NOMO-1 (cell line): ENCODE measurements around the gene TRAPPC5.

Source experiments
- DNase-seq, 2 experiments: peaks; one replicate each; lab custom pipeline; 2025; ENCODE audit not compliant: unreplicated experiment in 2 of 2; lab: John Stamatoyannopoulos, UW

The TRAPPC5 gene

DNA sequence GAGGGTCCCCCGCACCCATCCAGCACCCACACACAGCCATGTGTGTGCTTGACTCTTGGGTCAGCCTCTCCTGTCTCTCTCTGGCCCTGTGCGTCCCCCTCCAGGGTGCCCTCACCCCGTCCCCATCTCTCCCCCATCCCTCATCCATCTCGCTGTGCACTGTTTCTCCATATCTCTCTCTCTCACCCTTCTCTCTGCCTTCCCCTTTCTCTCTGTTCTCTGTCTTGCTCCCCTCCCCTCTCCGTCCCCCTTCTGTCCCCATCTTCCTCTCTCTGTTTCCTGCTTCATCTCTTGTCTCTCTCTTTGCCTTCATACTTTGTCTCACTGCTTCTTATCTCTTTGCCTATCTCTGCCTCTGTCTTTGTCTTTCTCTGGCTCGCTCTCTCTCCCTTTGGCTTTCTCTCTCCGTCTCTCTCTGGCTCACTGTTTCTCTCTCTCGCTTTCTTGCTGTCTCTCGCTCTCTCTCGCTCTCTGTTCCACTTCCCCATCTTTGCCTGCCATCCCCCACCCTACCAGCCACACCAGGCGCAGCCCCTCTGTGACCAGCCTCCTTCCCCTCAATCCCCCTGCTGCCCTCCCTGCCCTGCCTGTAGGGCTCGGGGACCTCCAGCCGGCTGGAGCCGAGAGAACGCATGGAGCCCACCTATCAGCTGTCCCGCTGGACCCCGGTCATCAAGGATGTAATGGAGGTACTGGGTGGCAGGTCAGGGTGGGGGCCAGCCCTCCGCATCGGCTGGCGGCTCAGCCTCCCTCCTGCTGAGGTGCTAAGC lies 34.8 kb upstream of the TRAPPC5 start:
- peak; percentile 71 to 77 for DNase-seq

DNA sequence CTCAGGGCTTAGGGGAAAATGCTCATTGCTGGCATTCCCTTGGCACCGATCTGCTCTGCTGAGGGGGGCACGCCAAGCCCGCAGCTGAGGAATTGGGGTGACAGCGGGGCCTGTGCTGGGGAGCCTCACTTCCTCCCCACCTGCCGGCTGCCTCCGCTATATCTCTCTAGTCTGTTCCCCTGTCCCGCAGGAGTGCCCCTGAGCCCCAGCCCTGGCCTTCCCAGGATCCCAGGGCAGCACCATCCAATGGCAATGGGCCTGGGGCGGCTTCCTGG lies 34.3 kb upstream of the TRAPPC5 start:
- no peak for DNase-seq

DNA sequence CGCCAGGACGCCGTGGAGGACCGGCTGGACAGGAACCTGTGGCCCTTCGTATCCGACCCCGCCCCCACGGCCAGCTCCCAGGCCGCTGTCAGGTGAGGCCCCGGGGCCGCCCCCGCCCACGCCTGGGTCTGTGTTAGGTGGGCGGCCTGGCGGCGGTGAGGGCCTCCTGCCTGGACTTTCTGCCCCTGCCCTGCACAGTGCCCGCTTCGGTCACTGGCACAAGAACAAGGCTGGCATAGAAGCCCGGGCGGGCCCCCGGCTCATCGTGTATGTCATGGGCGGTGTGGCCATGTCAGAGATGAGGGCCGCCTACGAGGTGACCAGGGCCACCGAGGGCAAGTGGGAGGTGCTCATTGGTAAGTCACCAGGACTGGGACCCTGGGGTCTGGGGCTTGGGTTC lies 33.5 kb upstream of the TRAPPC5 start:
- no peak for DNase-seq

DNA sequence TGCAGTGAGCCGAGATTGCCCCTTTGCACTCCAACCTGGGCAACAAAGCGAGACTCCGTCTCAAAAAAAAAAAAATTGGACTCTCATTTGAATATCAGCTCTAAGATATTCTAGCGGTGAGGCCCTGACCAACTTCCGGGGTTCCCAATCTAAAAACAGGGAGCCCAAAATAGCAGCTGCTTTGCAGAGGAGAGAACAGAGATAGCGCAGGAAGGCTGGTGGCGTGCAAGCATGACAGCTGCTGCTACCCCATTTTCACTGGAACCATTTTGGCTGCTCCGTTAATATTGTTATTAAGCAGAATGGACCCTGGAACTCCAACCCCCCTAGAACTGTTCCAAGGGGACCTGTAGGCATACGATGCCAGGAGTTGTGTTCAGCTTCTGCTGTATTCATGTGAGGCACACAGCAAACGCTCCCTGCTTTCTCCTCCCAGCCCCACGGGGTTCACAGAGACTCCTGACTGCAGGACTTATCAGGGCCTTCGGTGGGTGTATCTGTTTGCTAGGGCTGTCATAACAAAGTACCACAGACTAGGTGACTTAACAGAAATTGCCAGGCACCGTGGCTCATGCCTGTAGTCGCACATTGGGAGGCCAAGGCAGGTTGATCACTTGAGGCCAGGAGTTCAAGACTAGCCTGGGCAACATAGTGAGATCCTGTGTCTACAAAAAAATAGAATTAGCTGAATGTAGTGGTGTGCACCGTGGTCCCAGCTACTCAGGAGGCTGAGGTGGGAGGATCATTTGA lies 32.2 kb upstream of the TRAPPC5 start:
- DNase-seq = no peak

DNA sequence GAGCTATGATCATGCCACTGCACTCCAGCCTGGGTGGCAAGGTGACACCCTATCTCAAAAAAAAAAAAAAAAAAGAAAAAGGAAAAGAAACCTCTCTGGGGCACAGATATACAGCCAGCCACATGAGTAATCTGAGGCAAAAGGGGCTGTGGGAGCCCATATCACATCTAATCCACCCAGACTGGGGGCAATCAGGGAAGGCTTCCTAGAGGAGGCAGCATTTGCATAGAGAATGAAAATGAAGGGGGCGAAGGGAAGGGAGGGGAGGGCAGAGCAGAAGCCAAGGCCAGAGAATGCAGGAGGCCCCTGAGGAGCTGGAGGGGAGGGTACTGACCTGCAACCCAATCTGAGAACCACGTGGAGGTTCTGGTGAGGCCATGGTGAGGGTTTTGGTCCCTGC lies 30.5 kb upstream of the TRAPPC5 start:
- no peak for DNase-seq

DNA sequence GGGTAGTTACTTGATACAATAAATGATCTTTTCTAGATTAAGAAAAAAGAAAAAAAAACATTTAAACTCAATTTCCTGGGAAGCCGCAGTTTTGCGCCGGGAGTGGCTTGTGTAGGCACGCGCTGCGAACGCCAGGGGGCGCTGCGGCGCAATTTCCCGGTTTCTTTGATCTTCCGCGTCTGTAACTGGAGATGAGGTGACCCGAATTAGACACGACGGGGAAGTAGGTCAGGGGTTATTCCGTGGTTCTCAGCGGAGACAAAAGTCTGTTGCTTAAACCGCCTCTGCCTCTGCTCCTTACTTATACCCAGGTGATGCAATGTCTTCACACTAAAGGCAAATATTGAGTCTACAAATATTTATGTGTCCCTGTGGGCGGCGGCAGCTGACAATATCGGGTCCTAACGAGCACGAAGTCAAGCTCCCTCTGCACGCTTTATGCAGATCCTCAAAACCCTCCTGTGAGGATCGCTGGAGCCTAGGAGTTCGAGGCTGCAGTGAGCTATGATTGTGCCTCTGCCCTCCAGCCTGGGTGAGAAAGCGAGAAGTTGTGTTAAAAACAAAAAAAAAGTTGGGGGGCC lies 28.5 kb upstream of the TRAPPC5 start:
- DNase-seq = peak; percentile 91 to 99

DNA sequence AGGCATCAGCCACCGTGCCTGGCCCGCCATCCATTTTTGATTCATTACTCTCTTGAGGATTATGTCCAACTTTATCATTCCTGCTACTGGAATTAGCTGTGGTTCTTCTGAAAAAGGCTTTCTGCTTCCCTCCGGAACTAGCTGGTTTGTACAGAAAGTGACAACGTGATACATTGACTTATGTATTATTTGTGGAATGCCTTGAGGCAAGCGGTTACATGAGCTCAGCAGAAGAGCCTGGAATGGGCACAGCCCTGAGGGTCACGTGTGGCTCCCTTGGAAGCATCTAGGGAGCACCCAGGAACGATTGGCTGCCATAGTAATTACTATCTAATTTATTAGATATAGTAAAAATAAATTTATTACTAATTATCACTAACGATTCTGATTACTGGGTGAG lies 26.2 kb upstream of the TRAPPC5 start:
- DNase-seq = no peak

DNA sequence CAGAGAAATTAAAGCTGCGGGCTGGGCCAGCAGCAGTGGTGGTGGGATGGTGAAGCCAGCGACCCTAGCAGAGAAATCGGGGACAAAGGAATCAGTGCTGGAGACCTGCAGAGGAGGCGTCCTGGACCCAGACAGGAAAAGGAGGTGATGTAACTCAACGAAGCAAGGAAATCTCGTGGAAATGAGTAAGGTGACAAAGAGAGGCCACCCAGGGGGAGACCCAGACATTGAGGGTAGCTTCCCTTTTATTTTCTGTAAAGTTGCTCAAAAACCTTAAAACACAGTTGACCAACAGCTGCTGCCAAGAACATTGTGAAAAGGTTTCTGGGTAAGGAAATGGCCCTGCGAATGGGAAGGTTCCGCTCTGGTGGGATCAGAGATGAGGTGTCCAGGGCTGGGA lies 25.1 kb upstream of the TRAPPC5 start:
- peak; percentile 86 to 93 for DNase-seq

DNA sequence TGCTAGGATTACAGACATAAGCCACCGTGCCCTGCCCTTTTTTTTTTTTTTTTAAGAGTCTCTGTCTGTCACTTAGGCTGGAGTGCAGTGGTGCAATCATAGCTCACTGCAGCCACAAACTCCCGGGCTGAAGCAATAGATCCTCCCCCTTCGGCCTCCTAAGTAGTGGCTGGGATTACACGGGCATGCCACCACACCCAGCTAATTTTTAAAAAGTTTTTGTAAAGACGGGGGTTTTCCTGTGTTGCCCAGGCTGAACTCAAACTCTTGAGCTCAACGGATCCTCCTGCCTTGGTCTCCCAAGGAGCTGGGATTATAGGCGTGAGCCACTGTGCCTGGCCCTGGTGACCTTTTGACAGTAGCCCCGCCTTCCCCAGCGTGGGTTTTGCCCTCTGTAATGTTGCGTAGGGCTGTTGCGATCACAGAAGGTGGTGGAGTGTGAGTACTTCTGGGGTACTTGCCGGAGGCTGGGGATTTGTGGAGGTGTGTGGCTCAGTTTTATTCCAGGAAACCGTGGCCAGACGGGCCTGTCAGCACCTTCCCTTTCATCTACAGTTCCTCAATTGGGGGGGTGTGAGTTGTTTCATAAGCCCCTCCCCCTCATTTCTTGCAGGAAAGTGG lies 23.4 kb upstream of the TRAPPC5 start:
- peak; percentile 86 to 91 for DNase-seq

DNA sequence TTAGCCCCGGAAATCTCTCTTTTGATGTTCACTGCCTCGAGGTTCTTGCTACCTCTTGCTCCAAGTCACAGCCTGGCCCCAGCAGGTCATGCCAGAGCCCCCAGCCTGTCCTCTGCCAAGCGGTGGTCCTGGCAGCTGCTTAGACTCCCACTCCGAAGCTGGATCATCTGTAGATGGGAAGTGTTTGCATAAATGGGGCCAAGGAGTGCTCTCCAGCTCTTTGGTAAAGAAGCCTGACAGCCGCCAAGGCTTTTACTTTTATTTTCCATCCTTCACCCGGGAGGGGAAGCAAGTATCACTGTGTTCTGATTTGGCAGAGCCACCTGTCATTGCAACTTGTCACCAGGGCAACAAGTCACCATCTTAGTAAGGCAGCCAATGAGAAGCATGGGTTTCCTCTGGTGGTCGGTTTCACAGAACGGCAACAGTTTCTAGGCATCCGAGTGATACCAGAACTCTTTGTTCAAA lies 22.4 kb upstream of the TRAPPC5 start:
- peak in 1 of 2 experiments; percentile 48 for DNase-seq

DNA sequence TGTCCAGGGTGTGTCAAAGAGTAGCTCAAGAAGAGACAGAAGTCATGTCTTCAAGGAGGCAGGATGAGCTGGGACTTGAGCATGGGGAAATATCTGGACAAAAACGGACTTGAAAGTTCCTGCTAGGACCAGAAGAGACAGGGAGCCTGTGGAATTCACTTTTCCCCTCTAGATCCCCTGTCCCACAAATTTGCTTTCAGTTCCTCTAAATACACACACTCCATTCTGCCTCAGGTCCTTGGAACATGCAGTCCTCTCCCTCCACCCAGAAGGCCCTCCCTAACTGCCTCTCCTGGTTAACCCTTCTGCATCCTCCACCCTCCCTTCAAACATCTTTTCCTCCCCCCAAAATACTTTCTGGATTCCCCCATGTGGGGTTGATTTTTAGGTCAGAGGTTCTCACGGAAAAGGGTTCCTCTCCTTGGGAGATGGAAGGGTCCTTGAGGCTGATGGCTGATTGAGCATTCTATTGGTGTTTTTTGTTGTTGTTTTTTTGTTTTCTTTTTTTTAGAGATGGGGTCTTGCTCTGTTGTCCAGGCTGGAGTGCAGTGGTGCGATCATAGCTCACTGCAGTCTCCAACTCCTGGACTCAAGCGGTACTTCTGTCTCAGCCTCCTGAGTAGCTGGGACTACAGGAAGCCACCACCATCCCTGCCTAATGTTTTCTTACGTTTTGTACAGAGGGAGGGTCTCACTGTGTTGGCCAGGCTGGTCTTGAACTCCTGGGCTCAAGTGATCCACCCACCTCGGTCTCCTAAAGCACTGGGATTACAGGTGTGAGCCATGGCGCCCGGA lies 18.7 kb upstream of the TRAPPC5 start:
- no peak for DNase-seq

DNA sequence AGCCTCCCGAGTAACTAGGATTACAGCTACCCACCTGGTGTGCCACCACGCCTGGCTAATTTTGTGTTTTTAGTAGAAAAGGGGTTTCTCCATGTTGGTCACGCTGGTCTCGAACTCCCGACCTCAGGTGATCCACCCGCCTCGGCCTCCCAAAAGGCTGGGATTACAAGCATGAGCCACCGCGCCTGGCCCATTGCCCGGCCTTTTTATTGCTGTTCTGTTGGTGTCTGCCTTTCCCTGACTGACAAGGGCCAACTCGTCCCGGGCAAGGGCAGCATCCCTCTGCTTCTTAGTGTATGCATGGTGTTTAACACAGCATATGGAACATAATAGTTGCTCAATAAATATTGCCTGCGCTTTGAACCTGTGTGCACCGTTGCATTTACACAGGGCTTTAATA lies 18.0 kb upstream of the TRAPPC5 start:
- no peak for DNase-seq

DNA sequence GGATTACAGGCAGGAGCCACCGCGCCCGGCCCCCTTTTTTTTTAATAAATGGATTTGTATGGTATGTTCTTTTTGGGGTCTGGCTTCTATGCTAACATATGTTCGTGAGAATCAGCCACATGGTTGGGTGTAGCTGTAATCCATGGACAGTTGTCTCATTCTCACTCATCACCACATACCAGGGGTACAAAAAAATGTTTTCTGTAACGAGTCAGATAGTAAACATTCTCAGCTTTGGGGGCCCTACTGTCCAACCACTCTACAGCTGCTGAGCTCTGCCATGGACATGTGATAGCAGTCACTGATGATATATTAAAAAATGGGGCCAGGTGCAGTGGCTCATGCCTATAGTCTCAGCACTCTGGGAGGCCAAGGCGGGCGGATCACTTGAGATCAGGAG lies 16.9 kb upstream of the TRAPPC5 start:
- DNase-seq = no peak

DNA sequence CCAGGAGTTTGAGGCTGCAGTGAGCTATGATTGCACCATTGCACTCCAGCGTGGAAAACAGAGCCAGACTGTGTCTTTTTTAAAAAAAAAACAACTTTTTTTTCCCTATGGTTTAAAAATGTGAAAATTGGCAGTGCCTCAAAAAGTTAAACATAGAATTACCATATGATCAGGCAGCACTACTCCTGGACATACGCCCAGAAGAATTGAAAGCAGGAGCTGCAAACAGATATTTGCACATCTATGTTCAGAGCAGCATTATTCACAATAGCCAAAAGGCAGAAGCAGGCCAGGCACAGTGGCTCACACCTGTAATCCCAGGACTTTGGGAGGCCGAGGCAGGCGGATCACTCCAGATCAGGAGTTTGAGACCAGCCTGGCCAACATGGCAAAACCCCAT lies 15.6 kb upstream of the TRAPPC5 start:
- DNase-seq = no peak

DNA sequence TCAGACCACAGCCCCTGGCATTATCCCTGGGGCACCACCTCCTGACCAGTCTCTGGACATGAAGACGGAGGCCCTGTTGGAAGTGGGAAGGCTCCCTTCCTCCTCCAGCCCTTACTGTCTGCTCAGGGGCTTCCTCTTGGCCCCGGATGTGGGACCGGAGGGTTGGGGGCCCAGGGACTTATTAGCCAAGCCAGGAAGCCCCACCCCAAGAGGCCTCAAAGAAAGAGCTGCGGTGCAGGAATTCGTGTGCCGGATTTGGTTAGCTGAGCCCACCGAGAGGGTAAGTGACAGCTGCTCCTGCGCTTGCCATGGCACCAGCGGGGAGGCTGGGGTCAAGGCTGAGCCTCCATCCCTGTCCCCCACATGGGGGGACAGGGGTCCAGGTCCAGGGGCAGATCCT lies 11.8 kb upstream of the TRAPPC5 start, which contains the start of gene RETN:
RETN (plus strand) TSS at position 208 of the 400 bp plus-strand sequence. CDS start 278 bp downstream, outside the sequence.
- DNase-seq = peak in 1 of 2 experiments; percentile 14

DNA sequence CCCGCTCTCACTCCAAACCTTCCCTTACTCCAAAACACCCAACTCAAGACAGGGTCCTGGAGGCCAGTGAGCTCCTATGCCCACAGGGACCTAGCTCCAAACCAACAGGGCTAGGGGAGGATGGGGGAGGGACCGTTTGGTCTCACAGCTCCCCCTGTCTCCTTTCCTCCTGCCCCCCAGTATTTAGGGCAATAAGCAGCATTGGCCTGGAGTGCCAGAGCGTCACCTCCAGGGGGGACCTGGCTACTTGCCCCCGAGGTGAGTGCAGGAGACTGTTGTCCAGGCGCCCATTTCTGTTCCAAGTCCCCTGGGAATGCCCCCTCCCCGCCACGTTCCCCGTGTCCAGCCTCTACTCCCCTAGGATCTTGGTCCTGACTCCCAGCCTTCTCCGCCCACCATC lies 11.0 kb upstream of the TRAPPC5 start:
- DNase-seq = no peak

DNA sequence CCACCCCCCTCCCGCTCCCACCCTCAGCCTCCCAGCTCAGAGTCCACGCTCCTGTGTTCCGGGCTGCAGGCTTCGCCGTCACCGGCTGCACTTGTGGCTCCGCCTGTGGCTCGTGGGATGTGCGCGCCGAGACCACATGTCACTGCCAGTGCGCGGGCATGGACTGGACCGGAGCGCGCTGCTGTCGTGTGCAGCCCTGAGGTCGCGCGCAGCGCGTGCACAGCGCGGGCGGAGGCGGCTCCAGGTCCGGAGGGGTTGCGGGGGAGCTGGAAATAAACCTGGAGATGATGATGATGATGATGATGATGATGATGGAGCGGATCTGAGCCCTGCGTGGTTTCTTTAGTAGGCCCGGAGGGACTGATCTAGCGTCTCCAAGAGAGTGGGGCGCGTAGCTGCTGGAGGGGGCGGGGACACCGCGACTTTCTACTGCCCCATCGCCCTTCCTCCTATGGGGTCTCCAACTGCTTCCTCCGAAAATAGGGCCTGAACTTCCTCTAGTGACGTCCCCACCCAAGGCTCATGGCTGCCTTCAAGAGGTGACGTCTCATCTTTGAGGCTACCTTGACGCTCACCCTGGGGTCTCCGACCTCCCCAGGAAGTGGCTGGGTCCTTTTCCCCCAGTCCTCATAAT lies 10.4 kb upstream of the TRAPPC5 start:
- peak in 1 of 2 experiments; percentile 15 for DNase-seq

DNA sequence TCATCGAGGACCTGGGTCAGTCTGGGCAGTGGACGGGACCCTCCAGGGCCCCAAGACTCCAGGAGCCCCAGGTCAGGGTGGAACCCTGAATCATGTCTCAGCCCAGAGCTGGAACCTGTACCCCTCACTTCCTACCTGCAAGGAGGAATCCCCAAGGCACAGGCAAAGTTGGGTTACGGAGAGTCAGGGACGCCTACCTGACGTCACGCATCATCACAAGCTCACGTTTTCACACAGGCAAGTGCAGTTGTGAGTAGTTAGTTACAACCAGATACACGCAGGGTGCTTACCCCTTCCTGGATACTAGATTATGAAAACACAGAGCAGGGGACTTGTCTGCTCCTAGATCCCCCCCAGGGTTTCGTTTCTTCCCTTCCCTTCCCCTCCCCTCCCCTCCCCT lies 9.8 kb upstream of the TRAPPC5 start:
- DNase-seq = no peak

DNA sequence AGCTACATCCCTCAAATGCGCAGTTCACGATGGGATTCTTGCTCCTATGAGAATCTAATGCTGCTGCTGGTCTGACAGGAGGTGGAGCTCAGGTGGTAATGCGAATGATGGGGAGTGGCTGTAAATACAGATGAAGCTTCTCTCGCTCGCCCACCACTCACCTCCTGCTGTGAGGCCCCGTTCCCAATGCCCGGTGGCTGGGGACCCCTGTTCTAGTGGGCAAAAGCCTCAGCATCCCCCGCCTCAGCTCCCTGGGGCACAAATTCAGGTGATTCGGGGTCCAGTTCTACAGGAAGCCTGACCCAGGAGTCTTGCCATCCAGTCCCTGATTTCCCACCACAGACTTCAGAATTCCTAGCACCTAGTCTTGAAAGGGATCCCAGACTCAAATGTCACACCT lies 8.1 kb upstream of the TRAPPC5 start:
- no peak for DNase-seq
